GM19238 (cell line): ENCODE measurements around the gene DMC1.

Experiments used
- DNase-seq: peaks from one replicate; pipeline ENCODE4 v3.0.0; 2011; ENCODE audit warnings: low spot score; ENCODE audit not compliant: insufficient read length

The DMC1 gene

GRCh38 chr22:38503021-38503420, 67.0 kb downstream of the DMC1 start:
- no peak for DNase-seq

GRCh38 chr22:38501797-38502672, 67.9 kb downstream of the DMC1 start:
- DNase-seq: no peak

GRCh38 chr22:38497869-38498268, 72.1 kb downstream of the DMC1 start:
- no peak for DNase-seq

GRCh38 chr22:38494939-38495338, 75.0 kb downstream of the DMC1 start:
- DNase-seq: no peak

GRCh38 chr22:38494498-38494897, 75.5 kb downstream of the DMC1 start:
- DNase-seq: no peak

GRCh38 chr22:38491707-38492348, 78.2 kb downstream of the DMC1 start:
- DNase-seq: no peak

- DNase-seq: no peak
Measured at GRCh38 chr22:38490915-38491314, 79.1 kb downstream of the DMC1 start.

GRCh38 chr22:38490475-38490874, 79.5 kb downstream of the DMC1 start:
- no peak for DNase-seq

- DNase-seq: no peak
Measured at GRCh38 chr22:38489561-38490145, 80.3 kb downstream of the DMC1 start.

GRCh38 chr22:38489142-38489541, 80.8 kb downstream of the DMC1 start:
- no peak for DNase-seq

GRCh38 chr22:38487946-38488345, 82.0 kb downstream of the DMC1 start:
- DNase-seq: no peak

- no peak for DNase-seq
Measured at GRCh38 chr22:38485783-38486182, 84.2 kb downstream of the DMC1 start.

- no peak for DNase-seq
Measured at GRCh38 chr22:38484244-38484643, 85.7 kb downstream of the DMC1 start.

GRCh38 chr22:38482662-38483308, 87.2 kb downstream of the DMC1 start:
- DNase-seq: no peak

- no peak for DNase-seq
Measured at GRCh38 chr22:38481871-38482332, 88.1 kb downstream of the DMC1 start.

- no peak for DNase-seq
Measured at GRCh38 chr22:38481162-38481870, 88.7 kb downstream of the DMC1 start.

- DNase-seq: no peak
Measured at GRCh38 chr22:38479096-38479837, 90.7 kb downstream of the DMC1 start.

GRCh38 chr22:38477585-38477984, 92.4 kb downstream of the DMC1 start:
- DNase-seq: no peak

- DNase-seq: no peak
Measured at GRCh38 chr22:38474003-38474607, 95.9 kb downstream of the DMC1 start.

GRCh38 chr22:38471237-38471636, 98.7 kb downstream of the DMC1 start:
- no peak for DNase-seq
